Ovary (tissue), 3 donors: ENCODE results near the gene NRXN3.

ENCODE experiments used
- CTCF ChIP-seq, 3 donors: fragments of 450-650 bp in 2 of 3; fragments of 200-600 bp in 1 of 3; IDR thresholded peaks; one replicate each; pipeline versions ENCODE4 v1.5.1 to v1.8.0; 2016 to 2022; ENCODE audit warnings: antibody characterized with exemption in 3 of 3, mild to moderate bottlenecking in 1 of 3
- EP300 ChIP-seq: sonication (generic); formaldehyde crosslinking; IDR thresholded peaks from one replicate; pipeline ENCODE4 v1.6.1; 2017; ENCODE audit warnings: antibody characterized with exemption
- POLR2A ChIP-seq: fragments of 450-650 bp; IDR thresholded peaks from one replicate; pipeline ENCODE4 v1.6.1; 2017; ENCODE audit warnings: antibody characterized with exemption, mild to moderate bottlenecking, moderate library complexity
- donor health status: DM: no; HTN: no; CAD: no.

GRCh38 chr14:79599239-79599638, 1429.1 kb downstream of the NRXN3 start:
- TF ChIP-seq POLR2A = no peak
- no peak for TF ChIP-seq CTCF (IDR thresholded peaks at IDR 0.05)
- TF ChIP-seq EP300 = no peak
